ENCODE data around the gene UCHL1. TPM values are rescaled to one million over a fixed set of nuclear protein-coding genes. Genes with fewer than 3 reads are reported as not detected.
"Not testable (repeated sequence)": the region's sequence is repeated elsewhere in the genome, so short reads cannot be mapped to it uniquely, and the experiment has no call there.

Gene UCHL1
- total and polyA plus RNA-seq, 4 donors: 411 to 1,287 (median 1,019) TPM

GRCh38 chr4:41301137-41301536 is 44.4 kb downstream of the UCHL1 start:
- Histone ChIP-seq H3K27me3 (ENCODE audit: control insufficient read depth, insufficient read depth, low read length) (no peaks in the 10 kb centered on the region), H3K36me3 (ENCODE audit: control insufficient read depth, insufficient read depth, low read length) (no peaks in the 10 kb centered on the region), H3K27ac (ENCODE audit: low read depth, low read length) (no peak overlapping the region), H3K4me1 (ENCODE audit: control insufficient read depth, insufficient read depth, low read length) (no peaks in the 10 kb centered on the region), H3K4me3 (ENCODE audit: low read depth, low read length) (no peak overlapping the region), H3K9me3 (ENCODE audit: control insufficient read depth, insufficient read depth, low read length) (no peaks in the 10 kb centered on the region)
- no CpG with 5 or more reads among the region's 4 CpGs for WGBS (ENCODE audit: insufficient coverage)
- no peak for DNase-seq (ENCODE audit: low read depth in 4 of 6, low spot score in 6 of 6)

- Histone ChIP-seq H3K27ac (ENCODE audit: low read depth, low read length) (no peak overlapping the region), H3K4me1 (ENCODE audit: control insufficient read depth, insufficient read depth, low read length) (no peaks in the 10 kb centered on the region), H3K36me3 (ENCODE audit: control insufficient read depth, insufficient read depth, low read length) (no peaks in the 10 kb centered on the region), H3K4me3 (ENCODE audit: low read depth, low read length) (no peak overlapping the region), H3K27me3 (ENCODE audit: control insufficient read depth, insufficient read depth, low read length) (no peaks in the 10 kb centered on the region), H3K9me3 (ENCODE audit: control insufficient read depth, insufficient read depth, low read length) (no peaks in the 10 kb centered on the region)
- 88% methylated on average over 1 of the region's 3 CpGs for WGBS (ENCODE audit: insufficient coverage)
- DNase-seq (ENCODE audit: low read depth in 4 of 6, low spot score in 6 of 6): no peak
Observed at GRCh38 chr4:41303372-41304118, 46.8 kb downstream of the UCHL1 start.

DNA sequence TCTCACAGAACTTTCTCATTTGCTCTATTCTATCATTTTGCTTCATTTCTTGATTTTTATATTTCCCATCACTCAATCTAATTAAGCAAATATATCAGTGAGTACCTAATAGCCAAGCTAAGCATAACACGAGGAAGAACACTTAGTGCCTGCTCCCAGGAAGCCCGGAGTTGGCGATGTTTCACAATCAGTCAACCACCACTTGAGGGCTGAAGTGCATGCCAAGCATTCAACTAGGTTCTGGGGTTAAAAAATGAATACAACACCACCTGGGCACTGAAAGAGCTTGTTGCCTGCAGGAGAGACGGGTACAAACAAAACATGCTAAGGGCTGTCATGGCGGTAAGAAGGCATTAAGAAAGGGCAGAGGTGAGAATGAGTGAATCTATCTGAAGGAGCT is 47.5 kb downstream of the UCHL1 start:
- H3K4me3 ChIP-seq (ENCODE audit: low read depth, low read length): no peak overlapping the region
- WGBS (ENCODE audit: insufficient coverage): 92% methylated on average over 5 of the region's 5 CpGs
- no peak overlapping the region for H3K27ac ChIP-seq (ENCODE audit: low read depth, low read length)
- no peaks in the 10 kb centered on the region for H3K9me3 ChIP-seq (ENCODE audit: control insufficient read depth, insufficient read depth, low read length)
- no peaks in the 10 kb centered on the region for H3K36me3 ChIP-seq (ENCODE audit: control insufficient read depth, insufficient read depth, low read length)
- no peaks in the 10 kb centered on the region for H3K27me3 ChIP-seq (ENCODE audit: control insufficient read depth, insufficient read depth, low read length)
- DNase-seq (ENCODE audit: low read depth in 4 of 6, low spot score in 6 of 6): no peak
- no peaks in the 10 kb centered on the region for H3K4me1 ChIP-seq (ENCODE audit: control insufficient read depth, insufficient read depth, low read length)

DNA sequence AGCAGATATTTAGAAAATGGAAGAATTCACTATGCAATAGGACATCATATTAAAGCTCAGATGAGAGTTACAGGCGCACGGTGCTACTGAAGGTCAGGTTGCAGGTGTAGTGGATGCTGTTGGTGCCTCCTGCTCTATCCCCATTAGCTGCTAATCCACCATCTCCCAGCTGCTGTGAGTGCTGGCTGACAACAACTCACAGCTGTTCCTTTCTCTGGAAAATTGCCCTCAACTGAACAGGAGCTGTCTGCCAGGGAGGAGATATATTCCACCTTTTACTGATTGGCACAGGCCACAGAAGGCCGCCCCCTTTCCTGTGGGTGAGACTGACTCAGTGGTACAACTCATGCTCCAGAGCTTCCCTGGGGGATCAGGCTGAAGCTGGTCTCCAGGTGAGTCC is 48.7 kb downstream of the UCHL1 start:
- WGBS (ENCODE audit: insufficient coverage): 78% methylated on average over 1 of the region's 3 CpGs
- Histone ChIP-seq H3K4me3 (ENCODE audit: low read depth, low read length) (no peak overlapping the region), H3K27me3 (ENCODE audit: control insufficient read depth, insufficient read depth, low read length) (no peaks in the 10 kb centered on the region), H3K9me3 (ENCODE audit: control insufficient read depth, insufficient read depth, low read length) (peaks cover 2% of the 10 kb centered on the region), H3K27ac (ENCODE audit: low read depth, low read length) (no peak overlapping the region), H3K4me1 (ENCODE audit: control insufficient read depth, insufficient read depth, low read length) (no peaks in the 10 kb centered on the region), H3K36me3 (ENCODE audit: control insufficient read depth, insufficient read depth, low read length) (no peaks in the 10 kb centered on the region)
- peak in 1 of 6 donors; percentile 51 for DNase-seq (ENCODE audit: low read depth in 4 of 6, low spot score in 6 of 6)

- Histone ChIP-seq H3K9me3 (ENCODE audit: control insufficient read depth, insufficient read depth, low read length) (peaks cover 2% of the 10 kb centered on the region), H3K27ac (ENCODE audit: low read depth, low read length) (no peak overlapping the region), H3K4me3 (ENCODE audit: low read depth, low read length) (no peak overlapping the region), H3K36me3 (ENCODE audit: control insufficient read depth, insufficient read depth, low read length) (no peaks in the 10 kb centered on the region), H3K27me3 (ENCODE audit: control insufficient read depth, insufficient read depth, low read length) (no peaks in the 10 kb centered on the region), H3K4me1 (ENCODE audit: control insufficient read depth, insufficient read depth, low read length) (no peaks in the 10 kb centered on the region)
- no peak for DNase-seq (ENCODE audit: low read depth in 4 of 6, low spot score in 6 of 6)
- no CpG with 5 or more reads among the region's 1 CpG for WGBS (ENCODE audit: insufficient coverage)
Observed at GRCh38 chr4:41307638-41308037, 50.9 kb downstream of the UCHL1 start.

- H3K4me3 ChIP-seq (ENCODE audit: low read depth, low read length): no peak overlapping the region
- no peaks in the 10 kb centered on the region for H3K36me3 ChIP-seq (ENCODE audit: control insufficient read depth, insufficient read depth, low read length)
- no peak overlapping the region for H3K27ac ChIP-seq (ENCODE audit: low read depth, low read length)
- no peak for DNase-seq (ENCODE audit: low read depth in 4 of 6, low spot score in 6 of 6)
- H3K9me3 ChIP-seq (ENCODE audit: control insufficient read depth, insufficient read depth, low read length): peaks cover 2% of the 10 kb centered on the region
- no peaks in the 10 kb centered on the region for H3K4me1 ChIP-seq (ENCODE audit: control insufficient read depth, insufficient read depth, low read length)
- no peaks in the 10 kb centered on the region for H3K27me3 ChIP-seq (ENCODE audit: control insufficient read depth, insufficient read depth, low read length)
- 100% methylated on average over 1 of the region's 2 CpGs for WGBS (ENCODE audit: insufficient coverage)
Observed at GRCh38 chr4:41308398-41308797, 51.7 kb downstream of the UCHL1 start.

- not testable (repeated sequence) for H3K4me1 ChIP-seq (ENCODE audit: control insufficient read depth, insufficient read depth, low read length); H3K27me3 ChIP-seq (ENCODE audit: control insufficient read depth, insufficient read depth, low read length); H3K9me3 ChIP-seq (ENCODE audit: control insufficient read depth, insufficient read depth, low read length); H3K4me3 ChIP-seq (ENCODE audit: low read depth, low read length); H3K27ac ChIP-seq (ENCODE audit: low read depth, low read length); H3K36me3 ChIP-seq (ENCODE audit: control insufficient read depth, insufficient read depth, low read length); DNase-seq (ENCODE audit: low read depth in 4 of 6, low spot score in 6 of 6)
- WGBS (ENCODE audit: insufficient coverage): 97% methylated on average over 10 of the region's 14 CpGs
Observed at GRCh38 chr4:41315426-41315825, 58.7 kb downstream of the UCHL1 start.

DNA sequence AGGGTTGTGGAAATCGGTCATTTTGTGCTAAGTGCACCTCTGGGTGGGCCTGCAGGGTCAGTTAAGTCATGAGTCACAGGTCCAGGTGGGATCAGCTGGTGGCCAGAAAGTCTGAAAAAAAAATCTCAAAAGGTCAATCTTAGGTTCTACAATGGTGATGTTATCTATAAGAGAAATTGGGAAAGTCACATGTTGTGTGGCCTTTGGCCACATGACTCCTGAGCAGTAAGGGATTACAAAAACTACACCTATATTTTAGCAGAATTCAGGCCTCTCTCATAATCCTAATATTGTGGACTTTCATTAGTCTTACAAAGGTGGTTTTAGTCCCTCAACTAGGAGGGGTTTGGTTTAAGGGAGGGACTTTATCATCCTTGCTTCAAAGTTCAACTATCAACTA is 59.1 kb downstream of the UCHL1 start:
- 100% methylated on average over 1 of the region's 1 CpG for WGBS (ENCODE audit: insufficient coverage)
- Histone ChIP-seq H3K36me3 (ENCODE audit: control insufficient read depth, insufficient read depth, low read length) (no peaks in the 10 kb centered on the region), H3K9me3 (ENCODE audit: control insufficient read depth, insufficient read depth, low read length) (no peaks in the 10 kb centered on the region), H3K27me3 (ENCODE audit: control insufficient read depth, insufficient read depth, low read length) (no peaks in the 10 kb centered on the region), H3K4me3 (ENCODE audit: low read depth, low read length) (no peak overlapping the region), H3K27ac (ENCODE audit: low read depth, low read length) (no peak overlapping the region), H3K4me1 (ENCODE audit: control insufficient read depth, insufficient read depth, low read length) (no peaks in the 10 kb centered on the region)
- no peak for DNase-seq (ENCODE audit: low read depth in 4 of 6, low spot score in 6 of 6)
